IMR-90 (cell line): Measurements from ENCODE around the gene ABCC3. TPM values are rescaled to one million over a fixed set of nuclear protein-coding genes. Genes with fewer than 3 reads are reported as not detected.
A peak's percentile ranks its signal among the peaks of the same experiment; 100 is the strongest.

Experiments used
- ATAC-seq: fragments of 200-7000 bp; cut with Tn5 transposase; 2 replicates; pipeline ENCODE4 v1.9.1; 2020; ENCODE audit warnings: low read depth, mild to moderate bottlenecking, moderate library complexity
- BruUV-seq: library from RNA; stranded (reverse); fragments of 400-500 nt; replicated peaks from 2 replicates; lab custom pipeline; 2021; lab: Mats Ljungman, UMichigan
- CTCF ChIA-PET: fragments of 300-600 bp; formaldehyde crosslinking; extraction: SDS; loops from one replicate; lab custom pipeline; 2021; ENCODE audit warnings: antibody characterized with exemption; lab: Yijun Ruan, JAX
- POLR2A ChIA-PET: fragments of 300-600 bp; sonication (Branson Sonifier 250); formaldehyde crosslinking; loops from one replicate; lab custom pipeline; 2022; ENCODE audit warnings: antibody characterized with exemption; ENCODE audit not compliant: unreplicated experiment; lab: Charles Lee
- DNase-seq: peaks from one replicate; pipeline ENCODE4 v3.0.0; 2013
- H2AFZ ChIP-seq: replicated peaks from 2 replicates; pipeline ENCODE3; 2013; ENCODE audit warnings: low read length, mild to moderate bottlenecking; ENCODE audit not compliant: poor library complexity
- H2AK5ac ChIP-seq: 2 replicates; pipeline ENCODE4 v1.6.1; 2013; ENCODE audit warnings: low read depth, low read length, inconsistent platforms
- H2AK9ac ChIP-seq: replicated peaks from 2 replicates; pipeline ENCODE3; 2013; ENCODE audit warnings: mild to moderate bottlenecking, low read depth, low read length, moderate library complexity; ENCODE audit not compliant: poor library complexity
- H2BK120ac ChIP-seq: 2 replicates; pipeline ENCODE4 v1.6.1; 2013; ENCODE audit warnings: low read depth, low read length, inconsistent platforms
- H2BK15ac ChIP-seq: 3 replicates; pipeline ENCODE4 v1.6.1; 2013; ENCODE audit warnings: low read depth, low read length, inconsistent platforms
- H2BK20ac ChIP-seq: 2 replicates; pipeline ENCODE4 v1.6.1; 2013; ENCODE audit warnings: low read depth, mild to moderate bottlenecking, inconsistent platforms, low read length, moderate library complexity
- H2BK5ac ChIP-seq: 2 replicates; pipeline ENCODE4 v1.6.1; 2013; ENCODE audit warnings: mild to moderate bottlenecking, low read depth, low read length, inconsistent platforms; ENCODE audit not compliant: poor library complexity, severe bottlenecking
- H3K14ac ChIP-seq: replicated peaks from 2 replicates; pipeline ENCODE4 v1.6.1; 2013; ENCODE audit warnings: low read depth, low read length, inconsistent platforms
- H3K18ac ChIP-seq: 2 replicates; pipeline ENCODE4 v1.6.1; 2013; ENCODE audit warnings: low read depth, low read length, control low read depth
- H3K23ac ChIP-seq: 2 replicates; pipeline ENCODE4 v1.6.1; 2013; ENCODE audit warnings: low read depth, low read length, inconsistent platforms
- H3K27ac ChIP-seq: 2 replicates; pipeline ENCODE4 v1.5.1; 2013; ENCODE audit warnings: mild to moderate bottlenecking, control low read depth, low read length; ENCODE audit not compliant: insufficient read depth
- H3K27me3 ChIP-seq: 2 replicates; pipeline ENCODE4 v1.6.1; 2013; ENCODE audit warnings: low read length; ENCODE audit not compliant: control insufficient read depth, insufficient read depth
- H3K36me3 ChIP-seq: 2 replicates; pipeline ENCODE4 v1.6.1; 2013; ENCODE audit warnings: low read length, mixed read lengths; ENCODE audit not compliant: control insufficient read depth, insufficient read depth
- H3K4ac ChIP-seq: 2 replicates; pipeline ENCODE4 v1.6.1; 2013; ENCODE audit warnings: low read depth, low read length, inconsistent platforms
- H3K4me1 ChIP-seq: 2 replicates; pipeline ENCODE4 v1.6.1; 2013; ENCODE audit warnings: low read length, mixed read lengths; ENCODE audit not compliant: control insufficient read depth, insufficient read depth
- H3K4me2 ChIP-seq: 2 replicates; pipeline ENCODE4 v1.6.1; 2013; ENCODE audit warnings: low read depth, mild to moderate bottlenecking, control low read depth, low read length, moderate library complexity
- H3K4me3 ChIP-seq: 2 replicates; pipeline ENCODE4 v1.5.1; 2013; ENCODE audit warnings: low read depth, mild to moderate bottlenecking, control low read depth, low read length, moderate library complexity; ENCODE audit not compliant: insufficient read depth
- H3K56ac ChIP-seq: 2 replicates; pipeline ENCODE4 v1.6.1; 2013; ENCODE audit warnings: low read length, inconsistent platforms; ENCODE audit not compliant: insufficient read depth; ENCODE audit errors: extremely low read depth
- H3K79me1 ChIP-seq, 2 experiments: 2 replicates each; pipeline ENCODE4 v1.6.1; 2013; ENCODE audit warnings: low read length in 2 of 2, inconsistent platforms in 1 of 2, low read depth in 1 of 2
- H3K9ac ChIP-seq: 2 replicates; pipeline ENCODE4 v1.6.1; 2013; ENCODE audit warnings: low read depth, low read length, control low read depth
- H3K9me1 ChIP-seq: 2 replicates; pipeline ENCODE4 v1.6.1; 2013; ENCODE audit warnings: low read length, inconsistent platforms; ENCODE audit not compliant: insufficient read depth
- H3K9me3 ChIP-seq: 2 replicates; pipeline ENCODE4 v1.6.1; 2013; ENCODE audit warnings: low read length; ENCODE audit not compliant: control insufficient read depth, insufficient read depth
- H4K20me1 ChIP-seq: 2 replicates; pipeline ENCODE4 v1.6.1; 2013; ENCODE audit warnings: low read length, inconsistent platforms; ENCODE audit not compliant: insufficient read depth
- H4K5ac ChIP-seq: 2 replicates; pipeline ENCODE4 v1.6.1; 2013; ENCODE audit warnings: mild to moderate bottlenecking, low read depth, low read length, control low read depth
- H4K8ac ChIP-seq, 2 experiments: 2 replicates each; pipeline ENCODE4 v1.6.1; 2013; ENCODE audit warnings: low read depth in 2 of 2, low read length in 2 of 2, control low read depth in 1 of 2, inconsistent platforms in 1 of 2
- H4K91ac ChIP-seq: 2 replicates; pipeline ENCODE4 v1.6.1; 2013; ENCODE audit warnings: low read depth, low read length, inconsistent platforms; ENCODE audit not compliant: insufficient read depth
- BHLHE40 ChIP-seq: fragments of 150-350 bp; IDR thresholded peaks from 2 replicates; pipeline ENCODE4 v1.6.1; 2016; ENCODE audit warnings: mild to moderate bottlenecking, low read depth, low read length
- CEBPB ChIP-seq: IDR thresholded peaks from 2 replicates; pipeline ENCODE4 v1.6.1; 2012; ENCODE audit warnings: low read depth, low read length, improper control_type of control experiment
- CHD1 ChIP-seq: IDR thresholded peaks from 2 replicates; pipeline ENCODE4 v1.6.1; 2012; ENCODE audit warnings: low read depth, low read length, improper control_type of control experiment
- FOS ChIP-seq: fragments of 150-350 bp; IDR thresholded peaks from 2 replicates; pipeline ENCODE4 v1.6.1; 2016; ENCODE audit warnings: low read depth, low read length
- MAFK ChIP-seq: IDR thresholded peaks from 2 replicates; pipeline ENCODE4 v1.6.1; 2012; ENCODE audit warnings: low read depth, low read length, improper control_type of control experiment
- MAZ ChIP-seq: IDR thresholded peaks from 2 replicates; pipeline ENCODE4 v1.6.1; 2012; ENCODE audit warnings: low read depth, mild to moderate bottlenecking, low read length, improper control_type of control experiment, moderate library complexity, borderline replicate concordance
- NFE2L2 ChIP-seq: fragments of 150-350 bp; IDR thresholded peaks from 2 replicates; pipeline ENCODE4 v1.6.1; 2016; ENCODE audit warnings: low read depth, mild to moderate bottlenecking, low read length
- POLR2A ChIP-seq: IDR thresholded peaks from 2 replicates; pipeline ENCODE4 v1.6.1; 2012; ENCODE audit warnings: mild to moderate bottlenecking, low read depth, low read length
- RAD21 ChIP-seq: IDR thresholded peaks from 2 replicates; pipeline ENCODE4 v1.6.1; 2012; ENCODE audit warnings: low read length, improper control_type of control experiment
- RFX5 ChIP-seq: IDR thresholded peaks from 2 replicates; pipeline ENCODE4 v1.8.0; 2012; ENCODE audit warnings: low read depth, mild to moderate bottlenecking, low read length, moderate library complexity
- SMC3 ChIP-seq: fragments of 150-350 bp; IDR thresholded peaks from 2 replicates; pipeline ENCODE4 v1.6.1; 2016; ENCODE audit warnings: low read depth, mild to moderate bottlenecking, antibody characterized with exemption, low read length, moderate library complexity
- WGBS, 2 experiments: methylation state at CpG; one replicate each; pipeline versions ENCODE4 v1.1.5 to v1.1.7; 2013; ENCODE audit warnings: missing lambda C conversion rate in 2 of 2; ENCODE audit not compliant: insufficient read length in 1 of 2; ENCODE audit errors: extremely low coverage in 2 of 2; 5-methylcytosine and 5-hydroxymethylcytosine counted together
- dilution Hi-C: fragments of 300-500 bp; cut with HindIII; formaldehyde crosslinking; loops from one replicate; pipeline ENCODE4 v1.14.3; 2018; ENCODE audit warnings: low sequenced_read_pairs; ENCODE audit not compliant: unreplicated experiment
- in situ Hi-C: fragments of 300-500 bp; cut with MboI; formaldehyde crosslinking; loops from 3 replicates; pipeline ENCODE4 v1.14.3; 2019; ENCODE audit warnings: low sequenced_read_pairs, inconsistent platforms, mixed read lengths
- intact Hi-C: fragments of 100-400 bp; cut with micrococcal nuclease; formaldehyde crosslinking; loops from 2 replicates; pipeline ENCODE4 v1.10.0; 2022
- polyA plus RNA-seq, 3 experiments: library from polyadenylated mRNA; depleted of rRNA; stranded (reverse); fragments of >200 nt; gene quantifications; 2 replicates each; pipeline ENCODE4 v1.2.3, GENCODE V29; 2012; ENCODE audit warnings: low replicate concordance in 1 of 3
- total RNA-seq: library from RNA; depleted of rRNA; stranded (reverse); fragments of >200 nt; gene quantifications from 2 replicates; pipeline ENCODE4 v1.2.3, GENCODE V29; 2012
- TF ChIP-seq, protein P1 (sequence below): fragments of 150-350 bp; IDR thresholded peaks from 2 replicates; pipeline ENCODE4 v1.6.1; 2017; ENCODE audit warnings: mild to moderate bottlenecking, antibody characterized with exemption, low read length, low read depth
- TF ChIP-seq, protein P2 (sequence below): fragments of 150-350 bp; IDR thresholded peaks from 2 replicates; pipeline ENCODE4 v1.6.1; 2016; ENCODE audit warnings: low read depth, mild to moderate bottlenecking, low read length, moderate library complexity, borderline replicate concordance

The ABCC3 gene
- total and polyA plus RNA-seq, 2 of the 4 experiments (the other 2 are of a cell fraction) = 3.2 to 6.6 TPM

GRCh38 chr17:50728881-50729765 lies 94.4 kb downstream of the ABCC3 start:
- H2BK120ac ChIP-seq = no peak overlapping the region
- H3K18ac ChIP-seq = no peak overlapping the region
- H2BK20ac ChIP-seq = no peak overlapping the region
- no peak overlapping the region for H3K9ac ChIP-seq
- DNase-seq (no peak), ATAC-seq (peak; percentile 36)
- TF ChIP-seq RAD21 (no peak), FOS (no peak), BHLHE40 (no peak), SMC3 (no peak), MAFK (no peak), RFX5 (no peak), POLR2A (no peak), MAZ (no peak), NFE2L2 (no peak), CEBPB (no peak), CHD1 (no peak)
- TF ChIP-seq, protein P1, sequence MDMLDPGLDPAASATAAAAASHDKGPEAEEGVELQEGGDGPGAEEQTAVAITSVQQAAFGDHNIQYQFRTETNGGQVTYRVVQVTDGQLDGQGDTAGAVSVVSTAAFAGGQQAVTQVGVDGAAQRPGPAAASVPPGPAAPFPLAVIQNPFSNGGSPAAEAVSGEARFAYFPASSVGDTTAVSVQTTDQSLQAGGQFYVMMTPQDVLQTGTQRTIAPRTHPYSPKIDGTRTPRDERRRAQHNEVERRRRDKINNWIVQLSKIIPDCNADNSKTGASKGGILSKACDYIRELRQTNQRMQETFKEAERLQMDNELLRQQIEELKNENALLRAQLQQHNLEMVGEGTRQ = no peak
- TF ChIP-seq, protein P2, sequence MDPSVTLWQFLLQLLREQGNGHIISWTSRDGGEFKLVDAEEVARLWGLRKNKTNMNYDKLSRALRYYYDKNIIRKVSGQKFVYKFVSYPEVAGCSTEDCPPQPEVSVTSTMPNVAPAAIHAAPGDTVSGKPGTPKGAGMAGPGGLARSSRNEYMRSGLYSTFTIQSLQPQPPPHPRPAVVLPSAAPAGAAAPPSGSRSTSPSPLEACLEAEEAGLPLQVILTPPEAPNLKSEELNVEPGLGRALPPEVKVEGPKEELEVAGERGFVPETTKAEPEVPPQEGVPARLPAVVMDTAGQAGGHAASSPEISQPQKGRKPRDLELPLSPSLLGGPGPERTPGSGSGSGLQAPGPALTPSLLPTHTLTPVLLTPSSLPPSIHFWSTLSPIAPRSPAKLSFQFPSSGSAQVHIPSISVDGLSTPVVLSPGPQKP = no peak
- no peak overlapping the region for H2BK5ac ChIP-seq
- H3K9me3 ChIP-seq = no peaks in the 10 kb centered on the region
- peaks cover 97% of the 10 kb centered on the region for H4K20me1 ChIP-seq
- H3K36me3 ChIP-seq = 0 out of 2 replicates have a peak, but pooled peaks cover 3% of the 10 kb centered on the region
- H3K4ac ChIP-seq = no peak overlapping the region
- no peak overlapping the region for H2AFZ ChIP-seq
- in situ Hi-C loops (no loop called here), dilution Hi-C loops (no loop called here), intact Hi-C loops (no loop called here)
- no peak overlapping the region for H2AK5ac ChIP-seq
- H3K79me1 ChIP-seq = peaks cover 0 to 45% of the 10 kb centered on the region in 2 experiments; a peak in 3 of 4 replicates
- no peak overlapping the region for H4K91ac ChIP-seq
- peaks cover 10% of the 10 kb centered on the region for H3K4me1 ChIP-seq
- no peak overlapping the region for H3K4me3 ChIP-seq
- no peak overlapping the region for H2BK15ac ChIP-seq
- no TSS peak for BruUV-seq
- H3K27me3 ChIP-seq = no peaks in the 10 kb centered on the region
- no peak overlapping the region for H3K27ac ChIP-seq
- no peak overlapping the region for H3K4me2 ChIP-seq
- no peak overlapping the region for H3K14ac ChIP-seq
- ChIA-PET POLR2A (no interaction called here), CTCF (no interaction called here)
- no peak overlapping the region for H3K23ac ChIP-seq
- H2AK9ac ChIP-seq = no peak overlapping the region
- H4K8ac ChIP-seq = no peak overlapping the region
- H3K56ac ChIP-seq = no peak overlapping the region
- H3K9me1 ChIP-seq = peaks cover 16% of the 10 kb centered on the region
- no peak overlapping the region for H4K5ac ChIP-seq
- WGBS, 2 experiments = no CpG with 5 or more reads among the region's 5 CpGs
